A172 (cell line): ENCODE data around the gene SEC23B. TPM values are rescaled to one million over a fixed set of nuclear protein-coding genes. Genes with fewer than 3 reads are reported as not detected.
"Not testable (repeated sequence)": the region's sequence is repeated elsewhere in the genome, so short reads cannot be mapped to it uniquely, and the experiment has no call there.

ENCODE experiments used
- DNase-seq: peaks from one replicate; pipeline ENCODE4 v3.0.0-alpha.2; 2015; ENCODE audit warnings: low spot score
- total RNA-seq: library from RNA; depleted of rRNA; stranded (reverse); fragments of >200 nt; shearing (Covaris generic); gene quantifications from 2 replicates; pipeline ENCODE4 v1.2.3, GENCODE V29; 2014

Gene SEC23B
- total RNA-seq, 1 experiment from 2014 or later = 100 TPM

DNA sequence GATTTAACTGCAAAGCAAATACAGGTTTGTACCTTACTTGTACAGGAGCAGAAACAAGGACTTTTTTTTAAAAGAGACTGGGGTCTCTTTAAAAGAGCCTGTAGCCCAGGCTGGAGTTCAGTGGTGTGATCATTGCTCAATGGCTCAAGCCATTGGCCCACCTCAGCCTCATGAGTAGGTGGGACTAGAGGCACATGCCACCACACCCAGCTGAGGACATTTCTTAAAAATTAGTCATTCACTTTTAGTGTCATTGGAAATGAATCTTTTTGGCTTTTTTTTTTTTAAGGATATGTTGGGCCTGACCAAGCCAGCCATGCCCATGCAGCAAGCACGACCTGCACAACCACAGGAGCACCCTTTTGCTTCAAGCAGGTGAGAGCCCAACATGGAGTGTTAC, 16.9 kb downstream of the SEC23B start:
- DNase-seq = peak; percentile 90

DNA sequence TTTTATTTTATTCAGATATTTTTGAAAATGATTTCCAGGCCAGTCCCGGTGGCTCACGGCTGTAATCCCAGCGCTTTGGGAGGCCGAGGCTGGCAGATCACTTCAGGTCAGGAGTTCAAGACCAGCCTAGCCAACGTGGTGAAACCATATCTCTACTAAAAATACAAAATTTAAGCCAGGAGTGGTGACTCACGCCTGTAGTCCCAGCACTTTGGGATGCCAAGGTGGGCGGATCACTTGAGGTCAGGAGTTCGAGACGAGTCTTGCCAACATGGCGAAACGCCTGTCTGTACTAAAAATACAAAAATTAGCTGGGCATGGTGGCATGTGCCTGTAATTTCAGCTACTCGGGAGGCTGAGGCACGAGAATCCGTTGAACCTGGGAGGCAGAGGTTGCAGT, 19.0 kb downstream of the SEC23B start:
- DNase-seq = not testable (repeated sequence)

DNA sequence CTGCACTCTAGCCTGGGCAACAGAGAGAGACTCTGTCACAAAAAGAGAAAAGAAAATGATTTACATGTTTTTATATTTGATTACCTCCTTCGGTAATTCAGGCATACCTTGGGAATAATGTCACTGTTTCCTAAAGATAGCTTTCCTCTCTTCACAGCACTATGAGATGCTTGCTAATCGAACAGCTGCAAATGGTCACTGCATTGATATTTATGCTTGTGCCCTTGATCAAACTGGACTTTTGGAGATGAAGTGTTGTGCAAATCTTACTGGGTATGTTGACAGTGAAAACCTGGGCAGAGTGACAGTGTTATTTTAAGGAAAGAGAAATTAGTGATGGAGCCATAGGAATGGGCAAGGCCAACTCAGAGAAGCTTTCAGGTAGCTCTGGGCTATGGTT, 19.6 kb downstream of the SEC23B start:
- DNase-seq = no peak

DNA sequence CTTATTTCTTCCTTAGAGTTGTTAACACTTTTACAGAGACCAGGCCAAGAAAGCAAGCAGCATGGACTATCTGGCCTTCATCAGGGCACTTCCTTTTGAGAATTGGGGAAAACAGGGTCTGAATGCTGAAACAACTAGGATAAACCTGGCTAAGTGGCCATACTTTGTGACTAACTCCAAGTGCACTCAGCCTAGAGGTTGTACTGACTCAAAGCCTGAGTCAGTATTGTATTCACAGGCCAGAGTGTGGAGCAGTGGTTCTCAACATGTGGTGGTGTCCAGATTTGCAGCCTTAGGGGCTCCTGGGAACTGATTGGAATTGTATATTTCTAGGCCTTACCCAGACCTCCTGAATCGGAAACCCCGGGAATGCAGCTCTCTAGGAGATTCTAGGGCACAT, 20.1 kb downstream of the SEC23B start:
- no peak for DNase-seq

DNA sequence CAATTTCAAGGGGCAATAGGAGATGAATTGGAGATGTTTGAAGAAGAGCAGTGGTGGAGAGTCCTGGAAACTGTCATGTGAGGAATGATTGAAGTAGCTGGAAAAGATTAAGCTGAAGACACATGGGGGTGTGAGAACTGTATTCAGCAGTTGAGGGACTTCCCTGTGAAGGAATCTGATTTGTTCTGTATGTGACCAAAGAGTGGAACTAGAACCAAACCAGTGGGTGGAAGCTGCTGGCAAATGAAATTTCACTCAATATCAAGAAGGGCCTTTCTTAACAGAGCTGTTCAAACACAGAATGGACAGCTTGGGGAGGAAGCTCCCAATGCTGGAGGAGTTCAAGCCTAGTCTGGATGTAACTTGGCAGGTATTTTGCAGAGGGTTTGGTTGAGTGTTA, 21.3 kb downstream of the SEC23B start:
- no peak for DNase-seq

DNA sequence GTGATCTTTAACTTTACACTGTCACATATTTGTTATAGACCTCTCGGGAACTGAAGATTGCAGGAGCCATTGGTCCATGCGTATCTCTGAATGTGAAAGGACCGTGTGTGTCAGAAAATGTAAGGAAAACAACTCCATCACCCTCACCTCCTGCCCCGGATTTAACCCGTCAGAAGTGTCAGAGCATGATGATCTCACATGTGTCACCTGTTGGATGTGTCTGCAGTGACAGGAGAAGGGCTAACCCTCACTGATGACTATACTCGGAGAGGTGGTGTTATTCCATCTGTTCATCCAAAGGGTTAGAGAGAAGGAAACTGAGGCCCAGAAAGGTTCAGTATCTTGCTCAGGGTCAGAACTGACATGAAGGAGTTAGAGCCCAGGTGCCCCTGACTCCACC, 24.9 kb downstream of the SEC23B start:
- DNase-seq = no peak

DNA sequence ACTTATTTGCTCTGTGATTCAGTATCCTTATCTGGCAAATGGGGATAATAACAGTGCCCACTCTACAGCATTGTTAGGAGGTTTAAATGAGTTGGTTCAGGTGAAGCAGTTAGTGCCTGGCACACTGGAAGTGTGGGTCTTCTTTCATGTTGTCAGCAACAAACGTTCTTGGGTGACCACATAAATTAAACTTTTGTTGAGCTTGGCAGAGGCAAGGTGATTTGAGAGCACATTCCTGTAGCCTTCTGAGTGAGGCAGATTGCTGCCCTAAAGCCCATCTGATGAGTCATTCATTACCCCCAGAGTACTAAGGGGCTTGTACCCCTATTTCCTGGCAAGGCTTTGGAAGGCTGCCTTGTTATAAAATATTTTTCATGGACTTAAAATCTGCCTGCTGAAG, 25.8 kb downstream of the SEC23B start:
- DNase-seq = no peak

DNA sequence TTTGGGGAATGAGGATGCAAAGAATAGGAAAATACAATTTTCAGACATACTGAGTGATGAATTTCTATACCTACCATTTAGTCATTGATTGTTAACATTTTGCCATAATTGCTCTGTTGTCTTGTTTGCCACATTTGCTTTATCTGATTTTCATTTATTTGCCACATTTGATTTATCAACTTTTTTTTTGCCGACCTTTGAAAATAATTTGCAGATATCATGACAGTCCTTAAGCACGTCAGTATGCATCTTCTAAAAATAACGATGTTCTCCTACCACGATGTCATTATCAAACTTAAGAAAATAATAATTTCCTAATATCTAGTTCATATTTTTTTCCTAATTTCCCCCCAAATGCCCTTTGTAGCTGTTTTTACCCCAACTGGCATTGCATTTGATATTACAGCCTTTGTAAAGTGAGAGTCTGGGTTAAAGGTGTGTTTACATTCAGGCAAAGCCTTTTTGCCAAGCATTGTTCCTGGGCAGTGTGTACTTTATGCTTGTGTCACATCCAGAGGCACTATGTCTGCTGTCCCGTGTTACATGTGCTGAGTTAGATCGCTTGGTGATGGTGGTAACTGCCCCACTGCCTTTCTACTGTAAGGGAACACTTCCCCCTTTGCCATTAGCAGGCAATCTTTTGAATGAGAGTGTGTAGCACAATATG, 26.4 kb downstream of the SEC23B start:
- no peak for DNase-seq

DNA sequence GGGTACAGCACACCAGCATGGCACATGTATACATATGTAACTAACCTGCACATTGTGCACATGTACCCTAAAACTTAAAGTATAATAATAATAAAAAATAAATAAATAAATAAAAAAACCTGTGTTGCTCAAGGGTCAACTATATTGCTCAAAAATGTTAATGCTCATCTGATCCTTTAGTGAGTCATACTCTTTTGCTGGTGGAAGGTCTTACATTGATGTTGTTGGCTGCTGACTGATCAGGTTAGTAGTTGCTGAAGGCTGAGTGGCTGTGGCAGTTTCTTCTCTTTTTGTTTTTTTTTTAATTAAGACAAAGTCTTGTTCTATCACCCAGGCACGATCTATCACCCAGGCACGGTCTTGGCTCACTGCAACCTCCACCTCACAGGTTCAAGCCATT, 29.9 kb downstream of the SEC23B start:
- no peak for DNase-seq

DNA sequence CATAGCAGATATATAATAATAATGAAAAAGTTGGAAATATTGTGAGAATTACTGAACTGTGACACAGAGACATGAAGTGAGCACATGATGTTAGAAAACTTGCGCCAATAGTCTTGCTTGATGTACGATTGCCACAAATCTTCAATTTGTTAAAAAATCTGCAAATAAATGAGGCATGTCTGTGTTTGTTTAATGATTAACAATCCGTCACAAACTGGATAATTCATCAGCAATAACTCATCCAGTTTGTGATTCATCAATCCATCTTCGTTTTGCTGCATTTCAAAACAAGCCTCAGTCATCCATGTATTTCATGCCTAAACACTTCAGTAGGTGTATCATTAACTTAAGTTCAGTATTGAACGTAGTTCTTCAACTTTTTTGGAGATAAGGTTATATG, 34.0 kb downstream of the SEC23B start:
- DNase-seq = no peak

DNA sequence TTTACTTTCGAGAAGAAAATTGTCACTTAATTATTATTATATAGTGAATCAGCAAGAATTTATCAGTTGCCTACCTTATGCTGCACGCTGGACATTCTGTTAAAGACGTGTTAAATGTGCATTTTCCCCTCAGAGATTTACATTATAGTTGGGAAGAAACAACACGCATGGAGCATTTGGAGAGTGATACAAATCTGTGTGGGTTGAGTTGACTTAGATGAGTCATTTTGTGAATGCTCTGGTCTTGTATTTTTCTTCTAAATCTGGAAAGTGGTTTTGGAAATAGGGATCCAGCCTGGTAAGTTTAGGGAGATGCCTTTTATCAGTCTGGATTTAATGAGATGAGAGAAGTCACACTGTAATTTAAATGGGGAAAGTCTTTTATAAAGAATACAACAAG, 35.5 kb downstream of the SEC23B start:
- DNase-seq = no peak

DNA sequence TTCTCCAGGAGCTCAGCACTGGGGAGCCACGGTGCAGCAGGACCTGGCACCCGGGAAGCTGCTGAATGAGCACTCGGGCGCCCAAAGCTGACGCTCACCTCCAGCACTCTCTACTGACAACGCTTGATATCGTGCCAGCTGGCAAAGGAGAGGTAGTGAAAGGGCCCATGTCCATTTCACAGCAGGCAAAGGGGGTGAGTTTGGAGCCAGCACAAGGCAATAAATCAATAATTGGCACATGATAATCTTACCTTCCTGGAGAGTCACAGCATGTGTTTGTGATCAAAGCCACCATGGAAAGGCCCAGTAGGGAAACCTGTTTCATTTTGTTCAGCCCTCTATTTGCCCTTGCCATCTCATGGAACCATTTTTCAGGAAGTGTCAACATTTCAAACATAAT, 36.2 kb downstream of the SEC23B start:
- DNase-seq = no peak

DNA sequence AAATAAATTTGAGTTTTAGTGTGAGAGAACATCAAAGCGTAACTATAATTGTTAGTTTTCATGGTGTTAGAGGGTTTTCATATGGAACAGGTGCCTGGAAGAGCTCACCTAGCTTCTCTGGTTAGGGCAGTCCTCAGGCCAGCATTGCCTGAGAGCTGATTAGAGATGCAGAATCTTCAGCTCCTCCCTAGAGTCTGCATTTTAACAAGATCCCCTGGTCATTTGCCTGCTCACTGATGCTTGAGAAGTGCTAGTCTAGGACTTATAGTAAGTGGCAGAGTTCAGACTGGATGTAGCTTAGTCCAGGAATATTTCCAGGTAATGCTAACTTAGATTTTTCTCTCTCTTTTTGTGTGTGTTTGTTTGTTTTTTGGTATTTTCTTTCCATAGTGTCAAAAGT, 37.8 kb downstream of the SEC23B start:
- DNase-seq = no peak

DNA sequence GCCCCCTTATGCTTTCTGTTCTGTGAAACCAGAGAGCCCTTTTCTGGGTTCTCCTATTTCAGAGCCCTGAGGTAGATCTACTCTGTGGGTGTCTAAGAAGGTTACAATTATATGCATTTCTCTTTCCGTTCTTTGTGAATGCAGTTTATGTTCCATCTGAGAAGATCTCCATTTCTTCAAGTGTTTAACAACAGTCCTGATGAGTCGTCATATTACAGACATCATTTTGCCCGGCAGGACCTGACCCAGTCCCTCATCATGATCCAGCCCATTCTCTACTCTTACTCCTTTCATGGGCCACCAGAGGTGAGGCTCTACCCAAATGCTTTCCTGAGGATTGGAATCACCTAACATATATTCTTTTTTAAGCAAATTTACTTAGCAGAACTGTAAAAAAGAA, 40.7 kb downstream of the SEC23B start:
- DNase-seq = no peak

DNA sequence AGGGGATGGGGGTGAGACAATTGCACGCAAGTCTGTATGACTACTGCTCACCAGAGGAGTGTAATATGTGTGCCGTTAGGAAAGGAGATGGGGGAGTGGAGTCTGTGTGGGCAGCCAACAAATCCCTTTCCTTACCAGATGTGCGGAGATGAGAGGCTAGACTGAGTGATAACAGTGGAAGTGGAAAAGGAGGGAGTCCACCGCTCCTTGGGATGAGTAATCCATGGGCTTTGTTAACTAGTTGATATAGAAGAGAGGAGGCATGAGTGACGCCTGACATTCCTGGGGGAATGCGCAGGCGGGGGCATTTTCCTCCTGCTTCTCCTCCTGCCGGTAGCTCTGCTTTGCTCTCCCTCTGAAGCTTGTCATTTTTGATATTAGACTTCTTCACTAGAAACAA, 46.0 kb downstream of the SEC23B start:
- no peak for DNase-seq

DNA sequence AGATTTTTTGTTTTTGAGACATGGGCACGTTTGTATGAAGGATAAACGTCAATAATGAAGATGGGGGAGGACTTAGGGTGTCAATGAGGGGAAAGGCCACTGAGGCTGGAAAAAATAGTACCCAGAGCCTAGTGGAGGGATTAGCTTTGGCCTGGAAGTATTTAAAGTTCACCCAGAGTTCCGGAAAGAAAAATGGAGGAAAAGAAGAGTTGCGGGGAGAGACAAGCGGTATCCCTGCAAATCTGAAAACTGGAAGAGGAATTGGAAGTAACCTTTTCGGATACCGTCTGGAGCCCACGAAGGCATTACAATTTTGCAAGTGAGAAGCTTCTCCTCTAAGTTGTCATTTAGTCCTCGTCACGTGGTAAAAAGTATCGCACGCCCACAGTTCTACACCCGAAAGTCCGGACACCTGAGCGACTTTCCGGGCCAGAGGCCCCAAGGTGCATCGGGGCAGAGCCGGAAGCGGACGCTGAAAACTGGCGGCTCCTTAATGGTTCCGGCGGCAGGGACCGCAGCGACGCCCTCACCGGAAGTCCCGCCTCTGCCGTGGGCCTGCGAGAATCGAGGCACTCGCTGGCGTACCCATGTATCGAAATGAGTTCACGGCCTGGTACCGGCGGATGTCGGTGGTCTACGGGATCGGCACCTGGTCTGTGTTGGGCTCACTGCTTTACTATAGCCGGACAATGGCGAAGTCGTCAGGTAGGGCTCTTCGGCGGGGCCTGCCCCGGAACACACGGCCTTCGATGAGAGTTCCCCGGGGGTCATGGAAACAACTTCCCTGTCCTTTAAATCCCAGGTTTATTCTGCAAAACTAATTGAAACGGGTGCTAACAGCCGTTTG, 59.4 kb downstream of the SEC23B start, which contains the start of gene SMIM26:
TSS of gene SMIM26 (plus strand) at position 541 of the 847 bp plus-strand sequence. CDS start at position 588, 47 bp downstream.
- peak; percentile 86 for DNase-seq

DNA sequence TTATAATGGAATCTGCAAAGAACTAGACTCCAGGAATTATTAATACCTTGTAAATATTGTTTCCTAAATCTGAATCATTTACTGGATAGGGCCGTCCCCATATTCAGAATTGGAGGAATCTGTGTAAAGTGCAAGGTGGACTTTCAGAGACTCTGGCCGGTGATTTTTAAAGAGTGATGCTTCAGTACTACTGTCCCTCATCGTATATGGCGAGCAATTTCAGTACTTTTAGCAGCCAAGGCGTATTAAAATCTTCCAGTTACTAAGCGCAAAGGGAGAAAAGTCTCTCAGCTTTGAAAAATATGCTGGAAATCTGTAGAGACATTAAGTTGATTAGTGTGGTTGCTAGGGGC, 60.0 kb downstream of the SEC23B start:
- DNase-seq = peak; percentile 22

DNA sequence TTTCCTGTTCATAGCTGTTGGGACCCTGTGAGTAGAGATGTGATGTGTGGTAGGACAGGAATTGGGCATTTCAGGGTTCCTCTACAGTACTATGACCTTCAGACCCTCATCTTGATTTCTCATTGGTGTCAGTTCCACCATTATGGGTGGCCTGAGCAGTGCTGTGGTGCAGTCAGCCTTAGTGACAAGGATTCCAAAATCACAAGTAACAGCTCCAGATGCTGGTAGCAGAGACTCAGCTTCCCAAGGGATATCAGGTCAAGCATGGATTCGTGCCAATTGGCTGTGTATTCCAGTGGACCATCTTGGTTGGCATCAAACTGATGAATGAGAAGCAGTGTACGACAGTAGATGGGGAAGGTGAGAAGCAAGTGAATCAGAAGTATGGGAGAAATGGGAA, 63.3 kb downstream of the SEC23B start:
- DNase-seq = no peak

DNA sequence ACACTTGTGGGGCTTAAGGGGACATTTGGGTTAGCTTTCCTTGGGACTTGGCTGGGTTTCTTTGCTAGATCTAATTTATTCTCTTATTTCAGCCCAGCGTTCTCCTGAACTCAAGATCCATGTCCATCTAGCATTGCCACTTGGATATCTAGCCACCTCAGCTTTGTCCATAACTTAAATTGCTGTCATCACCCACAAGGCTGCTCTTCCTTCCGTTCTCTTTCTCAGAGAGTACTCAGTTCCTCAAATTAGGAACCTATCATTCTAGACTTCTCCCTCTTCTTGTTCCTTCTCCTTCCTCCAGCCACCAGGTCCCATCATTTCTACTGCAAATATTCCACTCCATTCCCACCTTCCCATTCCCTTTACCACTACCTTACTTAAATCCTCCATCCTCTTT, 63.8 kb downstream of the SEC23B start:
- no peak for DNase-seq

DNA sequence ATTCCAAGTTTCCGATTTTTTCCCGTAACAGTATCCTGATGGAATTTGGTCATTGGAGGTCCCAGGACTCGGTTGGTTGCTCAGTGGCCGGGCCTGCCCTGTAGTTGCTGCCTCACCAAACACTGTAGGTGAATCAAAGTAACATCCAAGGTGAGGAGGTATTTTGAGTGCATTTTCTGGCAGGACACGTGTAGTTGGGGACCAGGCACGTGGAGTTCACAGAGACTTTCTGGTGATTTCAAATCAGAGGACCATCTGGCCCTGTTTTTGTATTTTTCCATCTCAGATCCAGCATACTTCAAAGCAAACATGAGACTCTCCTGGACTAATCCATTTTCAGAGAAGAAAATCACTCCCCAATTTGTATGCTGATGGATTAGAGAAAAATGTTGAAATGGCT, 70.2 kb downstream of the SEC23B start:
- DNase-seq = no peak

DNA sequence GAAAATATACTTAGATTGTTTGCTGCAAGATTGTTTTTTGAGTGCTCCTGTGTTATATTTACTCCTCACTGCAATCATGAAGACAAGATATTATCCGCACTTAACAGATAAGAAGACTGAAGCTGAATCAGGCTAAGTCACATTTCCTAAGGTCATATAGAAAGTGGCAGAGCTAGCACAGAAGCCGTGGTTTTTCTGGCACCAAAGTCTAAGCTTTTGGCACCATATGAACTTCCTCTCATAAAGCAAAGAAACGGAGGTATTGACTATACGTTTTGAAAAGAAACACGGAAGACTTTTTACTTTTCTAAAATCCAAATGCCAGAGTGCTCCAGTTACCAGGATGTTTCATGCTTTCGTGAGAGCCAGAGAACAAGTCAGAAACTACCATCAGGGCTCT, 70.8 kb downstream of the SEC23B start:
- no peak for DNase-seq

DNA sequence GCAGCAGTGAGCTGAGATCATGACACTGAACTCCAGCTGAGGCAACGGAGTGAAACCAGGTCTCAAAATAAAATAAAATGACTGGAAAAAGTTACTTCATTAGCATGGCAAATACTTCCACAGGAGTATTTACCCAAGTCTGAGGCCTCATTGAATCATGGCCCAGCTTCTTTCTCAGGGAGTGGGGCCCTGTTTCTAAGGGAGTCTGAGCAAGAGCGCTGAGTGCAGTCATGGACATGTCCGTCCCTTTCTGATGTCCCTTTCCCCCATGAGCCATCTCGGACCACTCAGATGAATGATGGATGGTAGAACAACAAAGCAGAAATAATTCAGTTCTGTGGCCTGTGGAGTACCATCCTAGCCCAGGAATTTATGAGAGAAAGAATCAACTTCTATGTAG, 72.3 kb downstream of the SEC23B start:
- no peak for DNase-seq

DNA sequence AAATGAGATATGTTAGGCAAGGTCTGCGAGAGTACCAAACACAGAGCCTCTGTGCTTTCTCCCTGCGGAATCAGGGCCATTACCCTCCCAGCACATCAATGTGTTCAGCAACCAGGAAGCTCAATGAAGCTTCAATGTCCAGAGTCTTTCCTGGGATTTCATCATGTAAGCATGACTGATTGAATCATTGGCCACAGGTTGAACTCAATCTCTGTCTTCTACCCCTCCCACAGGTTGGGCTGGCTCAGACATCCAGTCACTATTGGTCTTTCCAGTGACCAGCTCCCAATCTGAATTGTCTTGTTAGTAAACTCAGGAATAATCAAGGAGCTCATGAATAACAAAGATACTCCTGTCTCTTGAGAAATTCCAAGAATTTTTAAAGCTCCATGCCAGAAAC, 77.4 kb downstream of the SEC23B start:
- peak; percentile 35 for DNase-seq
